GM18870 (cell line): ENCODE results near the gene PEX16.
A peak's percentile ranks its signal among the peaks of the same experiment; 100 is the strongest.
"Not testable (repeated sequence)": the region's sequence is repeated elsewhere in the genome, so short reads cannot be mapped to it uniquely, and the experiment has no call there.

ENCODE experiments used
- ATAC-seq: cut with Tn5 transposase; IDR thresholded peaks from one replicate; pipeline ENCODE4 v1.9.1; 2021; ENCODE audit warnings: moderate library complexity; ENCODE audit not compliant: unreplicated experiment

The PEX16 gene

GRCh38 chr11:45918962-45919675, 1.4 kb upstream of the PEX16 start:
- no peak for ATAC-seq

GRCh38 chr11:45918331-45918941, 759 bp upstream of the PEX16 start:
- peak; percentile 28 for ATAC-seq

GRCh38 chr11:45917286-45917622, 423 bp downstream of the PEX16 start:
- ATAC-seq: no peak

GRCh38 chr11:45915446-45915845, 2.2 kb downstream of the PEX16 start:
- no peak for ATAC-seq

- ATAC-seq: no peak
Measured at GRCh38 chr11:45913942-45914635, 3.6 kb downstream of the PEX16 start.

GRCh38 chr11:45913514-45913913, 4.2 kb downstream of the PEX16 start:
- ATAC-seq: no peak

GRCh38 chr11:45910623-45911022, 7.1 kb downstream of the PEX16 start:
- no peak for ATAC-seq

- ATAC-seq: no peak
Measured at GRCh38 chr11:45909594-45910475, 7.8 kb downstream of the PEX16 start.

- ATAC-seq: no peak
Measured at GRCh38 chr11:45907911-45908370, 9.7 kb downstream of the PEX16 start.

GRCh38 chr11:45906965-45907611, 10.6 kb downstream of the PEX16 start, which contains the start of gene FREY1:
Gene FREY1 (minus strand): TSS chr11:45907271. CDS start chr11:45907245, 26 bp downstream.
- ATAC-seq: no peak

- no peak for ATAC-seq
Measured at GRCh38 chr11:45906096-45906682, 11.5 kb downstream of the PEX16 start.

- not testable (repeated sequence) for ATAC-seq
Measured at GRCh38 chr11:45905576-45905975, 12.1 kb downstream of the PEX16 start.

GRCh38 chr11:45905095-45905494, 12.6 kb downstream of the PEX16 start:
- no peak for ATAC-seq

GRCh38 chr11:45904309-45904915, 13.3 kb downstream of the PEX16 start:
- ATAC-seq: no peak

GRCh38 chr11:45902452-45903380, 15.0 kb downstream of the PEX16 start:
- no peak for ATAC-seq

- ATAC-seq: no peak
Measured at GRCh38 chr11:45901626-45902025, 16.1 kb downstream of the PEX16 start.

- ATAC-seq: no peak
Measured at GRCh38 chr11:45900916-45901617, 16.6 kb downstream of the PEX16 start.
